Type B pancreatic cell (in vitro differentiated cells): Measurements from ENCODE around the gene FAM25A. TPM values are rescaled to one million over a fixed set of nuclear protein-coding genes. Genes with fewer than 3 reads are reported as not detected.
"Not testable (repeated sequence)": the region's sequence is repeated elsewhere in the genome, so short reads cannot be mapped to it uniquely, and the experiment has no call there.

Experiments used
- DNase-seq: peaks from one replicate; pipeline ENCODE4 v3.0.0; 2021; ENCODE audit warnings: mixed read lengths; ENCODE audit not compliant: unreplicated experiment; ENCODE audit errors: extremely low spot score
- H3K27ac Mint-ChIP-seq: 2 replicates; pipeline ENCODE4 v1.8.0; 2021; ENCODE audit warnings: mild to moderate bottlenecking, mixed read lengths
- H3K27me3 Mint-ChIP-seq: 2 replicates; pipeline ENCODE4 v1.8.0; 2021; ENCODE audit warnings: mixed read lengths
- H3K36me3 Mint-ChIP-seq: 2 replicates; pipeline ENCODE4 v1.8.0; 2021; ENCODE audit warnings: mixed read lengths
- H3K4me1 Mint-ChIP-seq: one replicate; pipeline ENCODE4 v1.8.0; 2021; ENCODE audit warnings: mixed read lengths; ENCODE audit not compliant: unreplicated experiment
- H3K4me3 Mint-ChIP-seq: 2 replicates; pipeline ENCODE4 v1.8.0; 2021; ENCODE audit warnings: mild to moderate bottlenecking, mixed read lengths
- H3K9me3 Mint-ChIP-seq: 2 replicates; pipeline ENCODE4 v1.8.0; 2021; ENCODE audit warnings: mixed read lengths
- CTCF ChIP-seq: fragments of 200-600 bp; sonication (generic); conservative IDR thresholded peaks from 2 replicates; pipeline ENCODE4 v1.5.0; 2021; ENCODE audit warnings: antibody characterized with exemption, mild to moderate bottlenecking
- total RNA-seq: library from RNA; stranded (reverse); gene quantifications from 2 replicates; pipeline ENCODE4 v1.2.1, GENCODE V29; 2021; ENCODE audit warnings: low replicate concordance

The FAM25A gene
- total RNA-seq, 1 donor from 2014 or later = not detected

GRCh38 chr10:86979296-86979818, 40.7 kb upstream of the FAM25A start:
- no peak for TF ChIP-seq CTCF
- Mint-ChIP-seq H3K4me1 (peaks cover 11% of the 10 kb centered on the region), H3K36me3 (peaks cover 4% of the 10 kb centered on the region), H3K27me3 (no peaks in the 10 kb centered on the region), H3K9me3 (no peaks in the 10 kb centered on the region), H3K27ac (no peak overlapping the region), H3K4me3 (no peak overlapping the region)
- no peak for DNase-seq

GRCh38 chr10:86979977-86980448, 40.1 kb upstream of the FAM25A start:
- Mint-ChIP-seq H3K27me3 (no peaks in the 10 kb centered on the region), H3K4me3 (no peak overlapping the region), H3K4me1 (peaks cover 7% of the 10 kb centered on the region), H3K9me3 (no peaks in the 10 kb centered on the region), H3K36me3 (no peaks in the 10 kb centered on the region), H3K27ac (no peak overlapping the region)
- DNase-seq = no peak
- no peak for TF ChIP-seq CTCF

- H3K27me3 Mint-ChIP-seq, H3K27ac Mint-ChIP-seq, H3K9me3 Mint-ChIP-seq, H3K36me3 Mint-ChIP-seq, H3K4me3 Mint-ChIP-seq, H3K4me1 Mint-ChIP-seq, DNase-seq: not testable (repeated sequence)
These were observed 39.1 kb upstream of the FAM25A start for GRCh38 chr10:86981020-86981419.

- no peak for DNase-seq
- Mint-ChIP-seq H3K27me3 (no peaks in the 10 kb centered on the region), H3K4me1 (peaks cover 7% of the 10 kb centered on the region), H3K27ac (no peak overlapping the region), H3K9me3 (no peaks in the 10 kb centered on the region), H3K36me3 (no peaks in the 10 kb centered on the region), H3K4me3 (no peak overlapping the region)
- TF ChIP-seq CTCF = no peak
These were observed 38.4 kb upstream of the FAM25A start for GRCh38 chr10:86981716-86982115.

GRCh38 chr10:86984498-86984897, 35.6 kb upstream of the FAM25A start:
- not testable (repeated sequence) for H3K4me1 Mint-ChIP-seq, H3K36me3 Mint-ChIP-seq, DNase-seq, H3K4me3 Mint-ChIP-seq, H3K27me3 Mint-ChIP-seq, H3K9me3 Mint-ChIP-seq, H3K27ac Mint-ChIP-seq

- no peaks in the 10 kb centered on the region for H3K9me3 Mint-ChIP-seq
- no peaks in the 10 kb centered on the region for H3K4me1 Mint-ChIP-seq
- DNase-seq = no peak
- H3K27me3 Mint-ChIP-seq = no peaks in the 10 kb centered on the region
- no peak overlapping the region for H3K27ac Mint-ChIP-seq
- H3K36me3 Mint-ChIP-seq = no peaks in the 10 kb centered on the region
- no peak overlapping the region for H3K4me3 Mint-ChIP-seq
- no peak for TF ChIP-seq CTCF
These were observed 31.6 kb upstream of the FAM25A start for GRCh38 chr10:86988520-86988919.

- not testable (repeated sequence) for H3K9me3 Mint-ChIP-seq, H3K4me1 Mint-ChIP-seq, H3K4me3 Mint-ChIP-seq, H3K36me3 Mint-ChIP-seq, H3K27me3 Mint-ChIP-seq, H3K27ac Mint-ChIP-seq, DNase-seq
These were observed 28.7 kb upstream of the FAM25A start for GRCh38 chr10:86991362-86991761.
